Measurements from ENCODE around the gene TNFRSF1A.

DNA sequence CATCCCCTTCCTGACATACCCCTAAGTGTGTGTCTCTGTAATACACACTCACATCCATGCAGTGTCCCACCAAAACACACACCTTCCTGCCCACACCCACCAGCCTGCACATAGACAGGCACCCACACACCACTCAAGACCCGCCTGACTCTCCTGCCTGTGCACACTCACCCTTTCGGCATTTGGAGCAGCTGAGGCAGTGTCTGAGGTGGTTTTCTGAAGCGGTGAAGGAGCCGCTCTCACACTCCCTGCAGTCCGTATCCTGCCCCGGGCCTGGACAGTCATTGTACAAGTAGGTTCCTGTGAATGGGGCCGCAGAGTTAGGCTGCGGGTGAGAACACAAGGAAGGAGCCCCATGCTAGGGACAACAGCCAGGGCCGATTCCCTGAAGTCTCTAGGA lies 8.3 kb downstream of the TNFRSF1A start:
- TF ChIP-seq POLR2A (conservative IDR thresholded peaks at IDR 0.05) (no peak), KDM2B (CRISPR knock-in tag; IDR thresholded peaks at IDR 0.05) (no peak), RBM22 (IDR thresholded peaks at IDR 0.05; ENCODE audit: low read depth, low read length, poor library complexity, severe bottlenecking) (no peak), ADNP (tag; IDR thresholded peaks at IDR 0.05) (no peak), CTCF (IDR thresholded peaks at IDR 0.05 in 2 of 3, conservative IDR thresholded peaks at IDR 0.05 in 1 of 3; ENCODE audit: insufficient read depth in 2 of 3, low read depth in 1 of 3, low read length in 3 of 3) (no peak), ZNF76 (CRISPR knock-in tag; IDR thresholded peaks at IDR 0.05; ENCODE audit: borderline replicate concordance) (no peak)

All from K562 (cell line).